Activated B cell treated with CpG ODN at 0.5 μM for 24 hours (primary cell): ENCODE results near the gene CHAT. TPM values are rescaled to one million over a fixed set of nuclear protein-coding genes. Genes with fewer than 3 reads are reported as not detected.

ENCODE experiments used
- ATAC-seq: fragments of 200-7000 bp; cut with Tn5 transposase; one replicate; pipeline ENCODE4 v1.10.0; 2021; ENCODE audit warnings: low read depth, mild to moderate bottlenecking, moderate library complexity
- CTCF ChIA-PET: fragments of 350-600 bp; sonication (Branson Sonifier 250); formaldehyde crosslinking; loops from one replicate; lab custom pipeline; 2021; ENCODE audit warnings: antibody characterized with exemption; lab: Charles Lee
- POLR2A ChIA-PET: fragments of 350-600 bp; sonication (Branson Sonifier 250); formaldehyde crosslinking; loops from one replicate; lab custom pipeline; 2021; ENCODE audit warnings: antibody characterized with exemption; lab: Charles Lee
- DNase-seq: peaks from one replicate; pipeline ENCODE4 v3.0.0; 2022
- H3K27ac Mint-ChIP-seq: one replicate; pipeline ENCODE4 v1.8.0; 2020; ENCODE audit warnings: mixed read lengths
- H3K27me3 Mint-ChIP-seq: one replicate; pipeline ENCODE4 v1.8.0; 2021; ENCODE audit warnings: mixed read lengths
- H3K36me3 Mint-ChIP-seq: one replicate; pipeline ENCODE4 v1.8.0; 2021; ENCODE audit warnings: low read depth, mixed read lengths
- H3K4me1 Mint-ChIP-seq: one replicate; pipeline ENCODE4 v1.8.0; 2021; ENCODE audit warnings: mixed read lengths
- H3K4me3 Mint-ChIP-seq: one replicate; pipeline ENCODE4 v1.8.0; 2020; ENCODE audit warnings: mild to moderate bottlenecking, mixed read lengths
- H3K9me3 Mint-ChIP-seq: one replicate; pipeline ENCODE4 v1.8.0; 2020; ENCODE audit warnings: mixed read lengths
- CTCF ChIP-seq: fragments of 200-600 bp; IDR thresholded peaks from one replicate; pipeline ENCODE4 v1.8.0; 2022; ENCODE audit warnings: antibody characterized with exemption, mild to moderate bottlenecking
- intact Hi-C: fragments of 100-400 bp; cut with micrococcal nuclease; formaldehyde crosslinking; loops from one replicate; pipeline ENCODE4 v1.15.1; 2024
- total RNA-seq: library from RNA; stranded (reverse); gene quantifications from 2 replicates; pipeline ENCODE4 v1.2.3, GENCODE V29; 2022

Gene CHAT
- not detected in 2 replicates for total RNA-seq

- intact Hi-C loops, result no loop called here
- Mint-ChIP-seq H3K27me3 (peaks cover 80% of the 10 kb centered on the region), H3K4me1 (peaks cover 15% of the 10 kb centered on the region), H3K27ac (no peak within 1 kb of the TSS), H3K9me3 (no peaks in the 10 kb centered on the region), H3K4me3 (no peak within 1 kb of the TSS), H3K36me3 (no peaks in the 10 kb centered on the region)
- CTCF ChIA-PET, result no interaction called here
- DNase-seq, result no peak
- no peak for ATAC-seq
- no peak for TF ChIP-seq CTCF
- POLR2A ChIA-PET, result no interaction called here
Measured at GRCh38 chr10:49613882-49614241, at the start of gene CHAT. TSS of gene CHAT (plus strand) at chr10:49614037. CDS start at chr10:49614190, 153 bp downstream.

- TF ChIP-seq CTCF, result no peak
- no peak overlapping the region for H3K27ac Mint-ChIP-seq
- DNase-seq (no peak), ATAC-seq (no peak)
- peaks cover 23% of the 10 kb centered on the region for H3K27me3 Mint-ChIP-seq
- H3K9me3 Mint-ChIP-seq, result peaks cover 11% of the 10 kb centered on the region
- no peak overlapping the region for H3K4me3 Mint-ChIP-seq
- ChIA-PET POLR2A (no interaction called here), CTCF (no interaction called here)
- intact Hi-C loops, result no loop called here
- no peaks in the 10 kb centered on the region for H3K36me3 Mint-ChIP-seq
- peaks cover 21% of the 10 kb centered on the region for H3K4me1 Mint-ChIP-seq
Measured at GRCh38 chr10:49564461-49565009, 49.3 kb upstream of the CHAT start.

- ChIA-PET CTCF (interaction anchor here (1.3 kb wide), 1 partner anchor 26 kb away, joined by 3 read pairs; no protein-coding TSS in a partner anchor), POLR2A (interaction anchor here (1.4 to 2.8 kb wide), 2 partner anchors 29 to 31 kb away, joined by 3 to 15 read pairs; partner anchors contain the start of gene ERCC6)
- intact Hi-C loops, result loop anchor here (1.0 kb wide), 1 partner anchor 29 kb away; the partner anchor contains the start of gene ERCC6
- H3K27me3 Mint-ChIP-seq, result peaks cover 15% of the 10 kb centered on the region
- peak overlapping the region; percentile 15 for H3K27ac Mint-ChIP-seq
- TF ChIP-seq CTCF, result no peak
- ATAC-seq (peak; percentile 37), DNase-seq (no peak)
- no peaks in the 10 kb centered on the region for H3K36me3 Mint-ChIP-seq
- H3K4me1 Mint-ChIP-seq, result peaks cover 21% of the 10 kb centered on the region
- peaks cover 11% of the 10 kb centered on the region for H3K9me3 Mint-ChIP-seq
- peak overlapping the region; percentile 0 for H3K4me3 Mint-ChIP-seq
Measured at GRCh38 chr10:49567810-49568209, 46.0 kb upstream of the CHAT start.

- ChIA-PET POLR2A (interaction anchor here (1.4 to 2.8 kb wide), 2 partner anchors 29 to 31 kb away, joined by 3 to 15 read pairs; partner anchors contain the start of gene ERCC6), CTCF (interaction anchor here (1.3 to 1.4 kb wide), 2 partner anchors 25 to 33 kb away, joined by 3 read pairs; no protein-coding TSS in a partner anchor)
- DNase-seq, result no peak
- peak overlapping the region; percentile 0 for H3K4me3 Mint-ChIP-seq
- H3K9me3 Mint-ChIP-seq, result peaks cover 11% of the 10 kb centered on the region
- peak; percentile 80 for ATAC-seq
- peaks cover 21% of the 10 kb centered on the region for H3K4me1 Mint-ChIP-seq
- peaks cover 14% of the 10 kb centered on the region for H3K27me3 Mint-ChIP-seq
- peak overlapping the region; percentile 15 for H3K27ac Mint-ChIP-seq
- no peak for TF ChIP-seq CTCF
- intact Hi-C loops, result loop anchor here (1.0 kb wide), 1 partner anchor 29 kb away; the partner anchor contains the start of gene ERCC6
- no peaks in the 10 kb centered on the region for H3K36me3 Mint-ChIP-seq
Measured at GRCh38 chr10:49568235-49568634, 45.6 kb upstream of the CHAT start.

GRCh38 chr10:49569031-49569631, 44.7 kb upstream of the CHAT start:
- H3K4me1 Mint-ChIP-seq, result peaks cover 21% of the 10 kb centered on the region
- ChIA-PET CTCF (interaction anchor here (1.3 to 1.4 kb wide), 2 partner anchors 24 to 34 kb away, joined by 3 read pairs; no protein-coding TSS in a partner anchor), POLR2A (interaction anchor here (2.8 kb wide), 1 partner anchor 30 kb away, joined by 15 read pairs; the partner anchor contains the start of gene ERCC6)
- ATAC-seq (no peak), DNase-seq (no peak)
- no peaks in the 10 kb centered on the region for H3K36me3 Mint-ChIP-seq
- H3K4me3 Mint-ChIP-seq, result no peak overlapping the region
- TF ChIP-seq CTCF, result no peak
- peaks cover 11% of the 10 kb centered on the region for H3K9me3 Mint-ChIP-seq
- no peak overlapping the region for H3K27ac Mint-ChIP-seq
- intact Hi-C loops, result no loop called here
- H3K27me3 Mint-ChIP-seq, result peaks cover 14% of the 10 kb centered on the region
